ENCODE results near the gene AIRE. TPM values are rescaled to one million over a fixed set of nuclear protein-coding genes. Genes with fewer than 3 reads are reported as not detected.

Gene AIRE
- total RNA-seq, 1 donor from 2014 or later, result 0.17 TPM

GRCh38 chr21:44323591-44323990 lies 37.9 kb downstream of the AIRE start:
- Histone ChIP-seq H3K27me3 (ENCODE audit: control insufficient read depth, insufficient read depth, low read length) (no peaks in the 10 kb centered on the region), H3K4me3 (ENCODE audit: low read depth, low read length) (no peak overlapping the region), H3K36me3 (ENCODE audit: control insufficient read depth, insufficient read depth, low read length) (no peaks in the 10 kb centered on the region)
- TF ChIP-seq, protein P1, sequence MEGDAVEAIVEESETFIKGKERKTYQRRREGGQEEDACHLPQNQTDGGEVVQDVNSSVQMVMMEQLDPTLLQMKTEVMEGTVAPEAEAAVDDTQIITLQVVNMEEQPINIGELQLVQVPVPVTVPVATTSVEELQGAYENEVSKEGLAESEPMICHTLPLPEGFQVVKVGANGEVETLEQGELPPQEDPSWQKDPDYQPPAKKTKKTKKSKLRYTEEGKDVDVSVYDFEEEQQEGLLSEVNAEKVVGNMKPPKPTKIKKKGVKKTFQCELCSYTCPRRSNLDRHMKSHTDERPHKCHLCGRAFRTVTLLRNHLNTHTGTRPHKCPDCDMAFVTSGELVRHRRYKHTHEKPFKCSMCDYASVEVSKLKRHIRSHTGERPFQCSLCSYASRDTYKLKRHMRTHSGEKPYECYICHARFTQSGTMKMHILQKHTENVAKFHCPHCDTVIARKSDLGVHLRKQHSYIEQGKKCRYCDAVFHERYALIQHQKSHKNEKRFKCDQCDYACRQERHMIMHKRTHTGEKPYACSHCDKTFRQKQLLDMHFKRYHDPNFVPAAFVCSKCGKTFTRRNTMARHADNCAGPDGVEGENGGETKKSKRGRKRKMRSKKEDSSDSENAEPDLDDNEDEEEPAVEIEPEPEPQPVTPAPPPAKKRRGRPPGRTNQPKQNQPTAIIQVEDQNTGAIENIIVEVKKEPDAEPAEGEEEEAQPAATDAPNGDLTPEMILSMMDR (IDR thresholded peaks at IDR 0.05; ENCODE audit: insufficient read depth, low read length, poor library complexity, severe bottlenecking), result no peak
- no peak for DNase-seq (ENCODE audit: low read depth)

DNA sequence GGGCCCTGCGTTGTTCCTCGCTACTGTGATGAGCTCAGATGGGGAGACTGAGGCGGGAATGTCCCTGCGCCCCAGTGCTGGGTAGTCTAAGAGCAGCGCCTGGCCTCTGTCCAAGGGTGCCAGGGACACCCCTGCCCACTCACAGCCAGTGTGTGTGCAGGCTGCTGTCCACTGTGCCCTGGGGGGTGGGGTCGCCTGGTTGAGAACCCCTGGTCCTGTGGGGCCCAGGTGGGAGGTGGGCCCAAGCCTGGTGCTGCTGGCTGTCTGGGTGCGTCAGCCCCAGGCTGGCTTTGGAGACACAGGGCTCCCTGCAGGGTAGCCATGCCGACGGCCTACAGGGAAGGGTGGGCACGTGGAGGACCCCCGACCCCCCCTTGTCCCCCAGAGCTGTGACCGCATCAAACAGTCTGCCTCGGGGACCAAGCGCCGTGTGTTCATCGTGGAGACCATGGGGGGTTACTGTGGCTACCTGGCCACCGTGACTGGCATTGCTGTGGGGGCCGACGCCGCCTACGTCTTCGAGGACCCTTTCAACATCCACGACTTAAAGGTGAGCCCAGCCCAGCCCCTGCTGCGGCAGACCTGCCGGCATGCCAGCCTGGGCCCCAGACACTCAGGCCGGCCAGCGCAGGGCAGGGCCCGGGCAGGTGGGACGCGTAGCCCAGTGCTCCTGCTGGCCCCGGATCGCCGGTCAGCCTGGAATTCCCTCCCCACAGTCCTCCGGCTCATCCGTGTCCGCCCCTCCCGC lies 38.6 kb downstream of the AIRE start:
- DNase-seq (ENCODE audit: low read depth), result no peak
- TF ChIP-seq, protein P1 (IDR thresholded peaks at IDR 0.05; ENCODE audit: insufficient read depth, low read length, poor library complexity, severe bottlenecking), result no peak
- no peaks in the 10 kb centered on the region for H3K36me3 ChIP-seq (ENCODE audit: control insufficient read depth, insufficient read depth, low read length)
- H3K27me3 ChIP-seq (ENCODE audit: control insufficient read depth, insufficient read depth, low read length), result no peaks in the 10 kb centered on the region
- no peak overlapping the region for H3K4me3 ChIP-seq (ENCODE audit: low read depth, low read length)

DNA sequence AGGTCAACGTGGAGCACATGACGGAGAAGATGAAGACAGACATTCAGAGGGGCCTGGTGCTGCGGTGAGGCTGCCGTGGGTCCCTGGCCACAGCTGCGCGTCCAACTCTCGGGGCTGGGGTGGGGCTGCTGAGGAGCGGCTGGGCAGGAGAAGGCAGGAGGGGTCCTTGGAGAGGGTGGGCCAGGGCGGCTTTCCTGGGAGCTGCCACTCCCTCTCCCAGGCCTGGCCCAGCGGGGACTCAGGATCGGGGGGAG lies 39.1 kb downstream of the AIRE start:
- TF ChIP-seq, protein P1 (IDR thresholded peaks at IDR 0.05; ENCODE audit: insufficient read depth, low read length, poor library complexity, severe bottlenecking), result no peak
- H3K36me3 ChIP-seq (ENCODE audit: control insufficient read depth, insufficient read depth, low read length), result no peaks in the 10 kb centered on the region
- no peak overlapping the region for H3K4me3 ChIP-seq (ENCODE audit: low read depth, low read length)
- no peaks in the 10 kb centered on the region for H3K27me3 ChIP-seq (ENCODE audit: control insufficient read depth, insufficient read depth, low read length)
- DNase-seq (ENCODE audit: low read depth), result no peak

- H3K27me3 ChIP-seq (ENCODE audit: control insufficient read depth, insufficient read depth, low read length), result peaks cover 3% of the 10 kb centered on the region
- H3K36me3 ChIP-seq (ENCODE audit: control insufficient read depth, insufficient read depth, low read length), result no peaks in the 10 kb centered on the region
- TF ChIP-seq, protein P1 (IDR thresholded peaks at IDR 0.05; ENCODE audit: insufficient read depth, low read length, poor library complexity, severe bottlenecking), result no peak
- DNase-seq (ENCODE audit: low read depth), result no peak
- H3K4me3 ChIP-seq (ENCODE audit: low read depth, low read length), result no peak overlapping the region
Observed at GRCh38 chr21:44325386-44326271, 40.0 kb downstream of the AIRE start.

- H3K27me3 ChIP-seq (ENCODE audit: control insufficient read depth, insufficient read depth, low read length), result peaks cover 3% of the 10 kb centered on the region
- TF ChIP-seq, protein P1 (IDR thresholded peaks at IDR 0.05; ENCODE audit: insufficient read depth, low read length, poor library complexity, severe bottlenecking), result no peak
- DNase-seq (ENCODE audit: low read depth), result no peak
- no peaks in the 10 kb centered on the region for H3K36me3 ChIP-seq (ENCODE audit: control insufficient read depth, insufficient read depth, low read length)
- H3K4me3 ChIP-seq (ENCODE audit: low read depth, low read length), result no peak overlapping the region
Observed at GRCh38 chr21:44326272-44326647, 40.6 kb downstream of the AIRE start.
